ENCODE measurements around the gene IL36B.
"Not testable (repeated sequence)": the region's sequence is repeated elsewhere in the genome, so short reads cannot be mapped to it uniquely, and the experiment has no call there.

The IL36B gene

DNA sequence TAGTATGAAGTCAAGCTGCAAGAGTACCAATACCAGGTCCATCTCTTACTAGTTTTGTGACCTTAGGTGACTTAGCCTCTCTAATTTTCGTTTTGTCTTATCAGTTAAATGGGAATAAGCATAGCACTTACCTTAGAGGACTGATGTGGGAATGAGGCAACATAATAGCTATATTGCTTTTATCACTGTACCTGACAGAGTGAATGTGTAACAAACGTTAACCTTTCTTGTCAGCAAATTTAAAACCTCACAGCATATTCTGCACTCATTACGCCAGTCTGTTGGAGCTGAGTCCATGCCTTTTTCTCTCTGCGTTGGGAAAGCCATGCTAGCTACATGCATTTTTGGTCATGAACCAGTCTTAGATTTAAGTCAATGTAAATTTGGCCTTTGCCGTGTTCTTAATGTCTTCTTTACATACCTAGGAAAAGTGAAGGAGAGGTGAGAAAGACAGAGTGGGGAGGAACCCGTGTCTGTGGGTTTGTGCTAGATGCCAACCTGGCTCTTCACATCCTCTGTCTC, at the start of gene IL36B:
IL36B (minus strand) TSS at position 472 of the 522 bp plus-strand sequence.
- no peak for DNase-seq

- no peak for DNase-seq
Measured at GRCh38 chr2:113102133-113102532, 49.5 kb upstream of the IL36B start.

GRCh38 chr2:113098532-113098931, 45.9 kb upstream of the IL36B start:
- DNase-seq: no peak

DNA sequence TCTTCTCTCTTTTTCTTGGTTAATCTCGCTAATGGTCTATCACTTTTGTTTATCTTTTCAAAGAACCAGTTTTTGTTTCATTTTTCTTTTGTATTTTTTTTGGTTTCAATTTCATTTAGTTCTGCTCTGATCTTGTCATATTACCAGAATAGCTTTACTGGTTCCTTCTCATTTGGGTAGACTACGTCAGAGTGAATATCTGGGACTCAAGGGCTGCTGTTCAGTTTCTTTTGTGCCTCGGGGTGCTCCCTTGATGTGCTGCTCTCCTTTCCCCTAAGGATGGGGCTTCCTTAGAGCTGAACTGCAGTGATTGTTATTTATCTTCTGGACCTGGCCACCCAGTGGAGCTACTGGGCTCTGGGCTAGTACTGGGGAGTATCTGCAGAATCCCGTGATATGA, 45.4 kb upstream of the IL36B start:
- no peak for DNase-seq

DNA sequence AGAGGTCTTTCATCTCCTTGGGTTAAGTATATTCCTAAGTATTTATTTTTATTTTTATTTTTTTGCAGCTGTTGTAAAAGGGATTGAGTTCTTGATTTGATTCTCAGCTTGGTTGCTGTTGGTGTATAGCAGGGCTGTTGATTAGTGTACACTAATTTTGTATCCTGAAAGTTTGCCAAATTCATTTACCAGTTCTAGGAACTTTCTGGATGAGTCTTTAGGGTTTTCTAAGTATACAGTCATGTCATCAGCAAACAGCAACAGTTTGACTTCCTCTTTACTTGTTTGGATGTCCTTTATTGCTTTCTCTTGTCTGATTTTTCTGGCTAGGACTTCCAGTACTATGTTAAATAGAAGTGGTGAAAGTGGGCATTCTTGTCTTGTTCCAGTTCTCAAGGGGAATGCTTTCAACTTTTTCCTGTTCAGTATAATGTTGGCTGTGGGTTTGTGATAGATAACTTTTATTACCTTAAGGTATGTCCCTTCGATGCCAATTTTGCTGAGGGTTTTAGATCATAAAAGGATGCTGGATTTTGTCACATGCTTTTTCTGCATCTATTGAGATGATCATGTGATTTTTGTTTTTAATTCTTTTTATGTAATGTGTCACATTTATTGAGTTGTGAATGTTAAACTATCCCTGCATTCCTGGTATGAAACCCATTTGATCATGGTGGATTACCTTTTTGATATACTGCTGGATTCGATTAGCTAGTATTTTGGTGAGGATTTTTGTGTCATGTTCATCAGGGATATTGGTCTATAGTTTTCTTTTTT, 44.4 kb upstream of the IL36B start:
- DNase-seq: not testable (repeated sequence)

- not testable (repeated sequence) for DNase-seq
Measured at GRCh38 chr2:113096306-113096705, 43.6 kb upstream of the IL36B start.

- DNase-seq: no peak
Measured at GRCh38 chr2:113093613-113093977, 40.9 kb upstream of the IL36B start.

GRCh38 chr2:113092864-113093612, 40.4 kb upstream of the IL36B start:
- no peak for DNase-seq

DNA sequence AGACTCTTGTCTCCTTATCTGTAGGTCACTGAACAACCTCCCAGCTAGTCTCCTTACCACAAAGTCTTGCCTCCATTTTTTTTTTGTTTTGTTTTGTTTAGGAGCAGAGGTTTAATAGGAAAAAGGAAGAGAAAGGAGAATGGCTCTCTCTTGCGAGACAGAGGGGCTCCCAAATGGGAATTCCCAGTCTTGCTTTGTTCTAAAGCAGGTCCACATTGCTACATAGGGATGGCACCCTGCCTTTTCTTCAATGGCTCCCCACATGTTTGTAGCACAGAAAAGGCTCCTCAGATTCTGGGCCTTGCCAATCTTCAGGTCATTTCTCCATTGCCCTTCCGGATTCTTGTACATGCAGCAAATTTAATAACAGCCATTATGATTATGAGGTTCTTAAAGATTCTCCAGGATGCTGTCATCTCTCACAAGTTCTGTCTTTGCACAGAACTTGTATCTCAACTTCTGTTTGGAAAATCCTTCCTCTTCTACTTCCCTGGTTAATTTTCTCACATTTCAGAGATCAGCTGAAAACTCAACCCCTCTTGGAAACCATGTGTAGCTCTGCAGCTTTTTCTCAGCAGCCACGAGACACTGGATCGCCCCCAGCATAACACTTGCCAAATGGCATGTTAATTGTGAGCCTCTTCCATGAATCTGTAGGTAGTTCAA, 38.7 kb upstream of the IL36B start:
- no peak for DNase-seq

GRCh38 chr2:113089916-113090315, 37.2 kb upstream of the IL36B start:
- DNase-seq: peak in 1 of 2 donors; percentile 1

DNA sequence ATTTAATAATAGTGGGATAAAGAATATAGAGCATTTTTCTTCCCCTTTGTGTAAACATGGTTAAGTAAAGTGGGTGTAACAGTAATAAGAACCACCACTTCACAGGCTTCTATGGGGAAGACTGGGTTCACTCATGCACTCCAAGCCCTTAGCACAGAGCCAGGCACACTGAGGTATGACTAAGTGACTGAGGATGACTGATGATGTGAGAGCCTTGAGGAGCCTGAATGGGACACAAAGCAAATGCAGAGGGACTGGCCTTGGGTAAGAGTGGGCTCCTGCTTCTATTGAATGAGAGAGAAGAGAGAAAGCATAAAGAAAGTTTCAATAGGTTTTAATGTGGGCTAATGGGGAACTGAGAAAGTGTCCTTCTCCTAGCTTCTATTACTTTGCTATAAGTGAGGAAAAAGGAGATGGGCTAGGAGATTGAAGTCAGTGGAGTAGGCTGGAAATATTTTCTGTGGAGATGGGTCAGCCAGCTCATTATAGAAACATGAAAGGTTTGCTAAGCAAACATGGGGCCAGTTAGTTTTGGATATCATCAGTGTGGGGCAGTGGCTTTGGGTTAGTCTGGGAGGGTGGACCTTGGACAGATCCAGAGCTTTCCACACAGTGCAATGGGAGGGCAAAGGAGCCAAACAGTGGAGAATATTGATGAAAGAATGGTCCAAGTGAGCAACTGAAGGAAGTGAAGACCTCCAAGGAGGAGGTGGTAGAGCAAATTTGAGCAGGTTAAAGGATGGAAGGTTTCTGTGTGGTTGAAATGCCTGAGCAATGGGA, 35.7 kb upstream of the IL36B start:
- no peak for DNase-seq

DNA sequence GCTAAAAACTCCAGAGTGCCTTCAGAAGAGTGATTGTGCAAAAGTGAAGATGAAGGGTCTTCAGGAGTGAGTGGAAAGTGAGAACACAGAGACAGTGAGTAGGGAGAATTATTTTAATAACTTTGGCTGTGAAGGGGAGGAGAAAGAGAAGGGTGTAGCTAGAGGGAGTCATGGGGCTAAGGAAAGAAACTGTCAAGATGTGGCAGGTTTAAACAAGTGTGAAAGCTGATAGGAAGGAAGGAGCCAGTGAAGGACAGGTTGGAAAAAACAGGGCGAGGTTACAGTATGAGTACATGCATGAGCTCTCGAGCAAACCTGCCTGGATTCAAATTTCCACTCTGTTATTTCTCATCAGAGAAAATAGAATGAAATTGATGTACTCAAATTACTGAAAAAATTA, 32.9 kb upstream of the IL36B start:
- no peak for DNase-seq

GRCh38 chr2:113084249-113085000, 31.8 kb upstream of the IL36B start:
- DNase-seq: no peak

DNA sequence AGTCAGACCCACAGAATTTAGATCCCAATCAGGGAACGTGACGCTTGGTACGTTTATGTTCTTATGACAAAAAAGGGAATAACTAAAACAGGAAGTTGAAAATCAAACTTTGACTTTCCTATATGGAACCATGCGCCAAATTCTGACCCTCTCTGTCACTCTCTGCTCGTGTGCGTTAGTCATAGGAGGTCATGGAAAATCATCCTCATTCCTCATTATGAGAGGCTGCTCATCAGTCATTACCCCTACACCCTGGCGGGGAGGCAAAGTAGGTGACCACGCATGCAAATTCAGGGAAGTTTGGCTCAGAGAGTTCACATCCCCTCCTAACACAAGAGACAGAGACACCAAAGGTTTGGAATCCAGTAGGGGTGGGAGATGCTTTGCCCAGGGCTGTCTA, 30.6 kb upstream of the IL36B start:
- DNase-seq: no peak

- no peak for DNase-seq
Measured at GRCh38 chr2:113081488-113082210, 29.0 kb upstream of the IL36B start.

DNA sequence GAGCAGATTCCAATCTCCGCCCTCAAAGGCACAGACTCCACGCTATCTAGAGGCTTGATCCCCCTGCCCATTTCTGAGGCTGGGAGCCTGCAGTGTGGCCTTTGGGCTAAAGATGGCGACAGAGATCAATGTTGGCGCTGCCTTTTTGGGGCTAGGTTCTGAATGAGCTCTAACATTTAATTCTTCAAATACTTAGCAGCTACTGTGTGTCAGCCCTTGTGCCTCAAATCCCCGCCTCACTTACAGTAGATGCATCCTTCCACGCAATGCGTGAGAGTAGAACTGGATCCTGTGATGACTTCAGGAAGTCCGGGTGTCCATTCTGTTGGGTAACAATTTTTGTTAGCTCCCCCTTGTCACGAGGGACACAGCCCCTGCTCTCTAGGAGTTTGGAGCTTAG, 27.5 kb upstream of the IL36B start:
- DNase-seq: no peak

GRCh38 chr2:113079131-113079530, 26.5 kb upstream of the IL36B start:
- no peak for DNase-seq

DNA sequence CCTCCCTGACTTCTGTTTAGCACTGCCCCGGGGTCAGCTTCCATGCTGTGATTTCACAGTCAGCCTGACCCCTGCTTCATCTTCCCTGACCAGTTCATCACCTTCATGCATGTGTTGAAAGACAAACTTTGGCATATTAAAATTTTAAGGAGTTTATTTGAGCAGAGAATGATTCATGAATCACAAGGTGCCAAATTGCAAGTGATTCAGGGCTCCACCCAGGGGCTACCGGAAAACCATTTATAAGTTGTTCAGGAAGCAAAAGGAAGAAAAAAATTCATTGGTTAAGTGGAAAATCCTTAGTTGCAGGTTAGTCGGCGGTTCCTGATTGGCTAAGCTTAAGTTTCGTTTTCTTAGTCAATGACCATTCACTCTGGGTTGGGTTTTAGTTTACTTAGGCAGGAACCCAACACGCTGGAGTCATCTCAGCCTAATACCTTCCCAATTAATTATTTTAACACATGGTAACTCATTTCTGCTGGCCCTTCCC, 25.7 kb upstream of the IL36B start:
- DNase-seq: no peak

DNA sequence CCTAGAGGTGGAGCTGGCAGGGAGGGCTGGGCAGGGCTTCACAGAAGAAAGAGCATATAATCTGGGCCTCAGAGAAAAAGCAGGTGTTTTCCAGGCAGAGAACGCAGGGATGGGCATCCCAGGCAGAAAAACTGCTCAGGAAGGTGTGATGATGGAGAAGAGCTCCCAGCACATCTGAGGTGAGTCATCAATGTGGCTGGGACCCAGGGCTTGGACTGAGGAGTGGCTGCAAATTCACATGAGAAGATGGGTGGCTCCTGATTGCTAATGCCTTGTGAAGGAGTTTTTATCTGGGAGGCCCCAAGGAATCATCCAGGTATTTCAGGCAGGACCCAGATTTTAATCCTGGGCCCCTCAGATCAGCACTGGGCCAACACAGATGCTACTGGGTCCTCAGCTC, 25.3 kb upstream of the IL36B start:
- DNase-seq: no peak

DNA sequence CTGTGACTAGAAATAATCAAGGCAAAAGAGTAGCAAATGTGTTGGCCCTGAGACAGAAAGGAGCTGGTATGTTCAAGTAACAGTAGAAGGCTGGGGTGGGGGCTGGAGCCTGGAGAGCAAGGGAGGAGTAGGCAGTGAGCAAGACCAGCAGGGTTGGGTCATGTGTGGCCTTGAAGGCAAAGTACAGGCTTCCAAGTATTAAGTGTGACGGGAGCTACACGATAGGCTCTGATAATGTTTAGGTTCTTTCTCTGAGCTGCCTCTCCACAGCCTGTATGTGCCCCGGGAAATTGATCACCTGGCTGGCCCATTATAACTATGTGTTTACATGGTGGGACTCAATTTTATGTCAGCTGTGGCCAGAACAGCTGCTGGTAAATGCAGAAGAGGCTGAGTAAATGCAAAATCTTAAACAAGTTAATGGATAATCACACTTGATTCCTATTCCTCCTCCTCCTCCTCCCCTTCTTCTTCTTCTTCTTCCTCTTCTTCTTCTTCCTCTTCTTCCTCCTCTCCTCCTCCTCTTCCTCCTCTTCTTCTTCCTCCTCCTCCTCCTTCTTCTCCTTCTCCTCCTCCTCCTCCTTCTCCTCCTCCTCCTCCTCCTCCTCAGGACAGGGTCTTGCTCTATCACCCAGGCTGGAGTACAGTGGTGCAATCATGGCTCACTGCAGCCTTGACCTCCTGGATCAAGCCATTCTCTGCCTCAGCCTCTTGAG, 24.4 kb upstream of the IL36B start:
- no peak for DNase-seq
